GM18505 (cell line): Measurements from ENCODE around the gene NEK5.
"Not testable (repeated sequence)": the region's sequence is repeated elsewhere in the genome, so short reads cannot be mapped to it uniquely, and the experiment has no call there.

Experiments used
- ATAC-seq: cut with Tn5 transposase; IDR thresholded peaks from one replicate; pipeline ENCODE4 v1.9.1; 2021; ENCODE audit not compliant: unreplicated experiment
- POLR2A ChIP-seq: IDR thresholded peaks from 4 replicates; pipeline ENCODE4 v1.6.1; 2011; ENCODE audit warnings: borderline replicate concordance; ENCODE audit not compliant: insufficient read depth, insufficient read length; ENCODE audit errors: extremely low read depth

NEK5 gene

DNA sequence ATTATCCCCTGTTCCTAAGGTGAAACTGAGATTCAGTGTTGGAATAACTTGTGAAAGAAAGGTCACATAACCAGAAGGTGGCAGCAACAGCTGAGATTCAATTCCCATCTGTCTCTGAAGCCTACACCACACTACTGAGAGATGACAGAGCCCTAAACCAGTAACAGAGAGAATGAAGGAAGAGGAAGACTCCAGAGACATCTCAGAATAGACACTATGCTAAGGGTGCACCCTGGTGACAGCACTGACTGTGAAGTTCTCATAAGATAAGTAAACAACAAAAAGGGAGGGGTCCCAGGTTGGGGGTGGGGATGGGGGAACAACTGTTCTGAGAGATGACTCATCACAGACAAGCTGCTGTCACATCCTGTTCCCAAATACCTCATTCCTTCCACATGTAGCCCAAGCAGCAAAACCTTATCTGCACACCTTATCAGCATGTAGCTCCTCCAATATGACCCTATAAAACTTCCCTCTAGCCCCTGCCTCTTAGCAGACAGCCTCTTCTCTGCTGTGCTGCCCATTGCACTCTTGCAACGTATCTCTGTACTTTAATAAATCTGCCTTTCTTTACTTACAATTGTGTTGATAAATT lies 57.8 kb downstream of the NEK5 start:
- TF ChIP-seq POLR2A = no peak
- no peak for ATAC-seq

GRCh38 chr13:52067237-52067636 lies 61.6 kb downstream of the NEK5 start:
- TF ChIP-seq POLR2A = no peak
- no peak for ATAC-seq

DNA sequence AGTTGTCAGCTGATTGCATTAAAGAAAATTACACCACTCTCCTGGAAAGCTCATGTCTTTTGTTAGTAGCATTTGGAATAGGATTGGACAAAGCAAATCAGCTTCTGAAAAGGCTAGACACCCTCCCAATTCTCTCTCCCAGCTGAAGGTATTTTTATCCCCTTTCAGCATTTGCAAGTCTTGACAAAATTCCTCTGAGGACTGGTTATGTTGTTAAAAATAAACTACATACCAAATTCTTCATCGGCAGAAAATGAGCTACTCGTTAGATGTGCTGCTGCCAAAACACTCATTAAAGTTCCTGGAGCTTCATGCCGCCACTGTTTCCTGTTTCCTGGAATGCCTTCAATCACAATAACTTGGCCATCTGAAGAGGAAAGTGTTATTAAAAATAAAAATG lies 67.3 kb downstream of the NEK5 start:
- no peak for TF ChIP-seq POLR2A
- ATAC-seq = no peak

- not testable (repeated sequence) for ATAC-seq
Observed at GRCh38 chr13:52061064-52061463, 67.8 kb downstream of the NEK5 start.

- no peak for ATAC-seq
- no peak for TF ChIP-seq POLR2A
Observed at GRCh38 chr13:52053460-52053859, 75.4 kb downstream of the NEK5 start.

GRCh38 chr13:52051400-52051799 lies 77.5 kb downstream of the NEK5 start:
- ATAC-seq = no peak
- TF ChIP-seq POLR2A = no peak

GRCh38 chr13:52048516-52048915 lies 80.4 kb downstream of the NEK5 start:
- no peak for TF ChIP-seq POLR2A
- no peak for ATAC-seq

DNA sequence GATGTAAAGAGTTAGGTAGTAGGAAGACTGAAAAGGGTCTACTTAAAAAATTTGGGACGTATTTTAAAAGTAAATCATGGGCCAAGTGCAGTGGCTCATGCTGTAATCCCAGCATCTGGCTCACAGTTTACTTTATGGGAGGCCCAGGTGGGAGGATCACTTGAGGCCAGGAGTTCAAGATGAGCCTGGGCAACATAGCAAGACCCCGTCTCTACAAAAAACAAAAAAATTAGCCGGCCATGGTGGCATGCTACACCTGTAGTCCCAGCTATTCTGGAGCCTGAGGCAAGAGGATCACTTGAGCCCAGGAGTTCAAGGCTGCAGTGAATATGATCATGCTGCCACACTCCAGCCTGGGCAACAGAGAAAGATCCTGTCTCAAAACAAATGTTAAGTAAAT lies 81.4 kb downstream of the NEK5 start:
- ATAC-seq = no peak
- TF ChIP-seq POLR2A = no peak

- no peak for ATAC-seq
- no peak for TF ChIP-seq POLR2A
Observed at GRCh38 chr13:52043675-52044074, 85.2 kb downstream of the NEK5 start.

- no peak for ATAC-seq
- no peak for TF ChIP-seq POLR2A
Observed at GRCh38 chr13:52036037-52036436, 92.8 kb downstream of the NEK5 start.

- no peak for TF ChIP-seq POLR2A
- ATAC-seq = no peak
Observed at GRCh38 chr13:52034616-52035226, 94.2 kb downstream of the NEK5 start.

DNA sequence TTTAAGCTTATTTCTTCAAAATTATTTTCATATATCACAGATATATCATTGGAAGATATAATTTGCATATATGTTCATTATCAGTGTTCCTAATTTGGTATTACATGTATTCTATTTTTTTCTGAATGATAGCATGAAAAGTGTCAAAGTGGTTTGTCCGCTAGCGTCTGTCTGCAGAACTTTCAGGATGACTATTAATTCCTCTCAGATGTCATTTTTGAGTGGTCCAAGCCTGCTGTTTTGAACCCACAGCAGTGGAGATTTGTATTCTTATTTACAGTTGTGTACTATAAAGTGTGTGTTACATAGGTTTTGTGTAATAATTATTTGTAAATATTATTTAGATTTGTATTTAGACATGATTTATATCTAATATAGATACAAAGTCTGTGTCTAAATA lies 95.8 kb downstream of the NEK5 start:
- no peak for ATAC-seq
- TF ChIP-seq POLR2A = no peak

DNA sequence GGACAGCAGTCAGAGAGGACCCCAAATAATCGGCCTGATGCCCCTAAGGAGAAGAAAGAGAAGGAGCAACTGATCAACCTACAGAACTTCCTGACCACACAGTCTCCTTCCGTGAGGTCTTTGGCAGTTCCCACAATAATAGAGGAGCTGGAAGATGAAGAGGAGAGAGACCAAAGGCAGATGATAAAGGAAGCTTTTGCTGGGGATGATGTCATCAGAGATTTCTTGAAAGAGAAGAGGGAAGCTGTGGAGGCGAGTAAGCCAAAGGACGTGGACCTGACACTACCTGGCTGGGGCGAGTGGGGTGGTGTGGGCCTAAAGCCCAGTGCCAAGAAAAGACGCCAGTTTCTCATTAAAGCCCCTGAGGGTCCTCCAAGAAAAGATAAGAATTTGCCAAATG lies 98.5 kb downstream of the NEK5 start:
- not testable (repeated sequence) for ATAC-seq

DNA sequence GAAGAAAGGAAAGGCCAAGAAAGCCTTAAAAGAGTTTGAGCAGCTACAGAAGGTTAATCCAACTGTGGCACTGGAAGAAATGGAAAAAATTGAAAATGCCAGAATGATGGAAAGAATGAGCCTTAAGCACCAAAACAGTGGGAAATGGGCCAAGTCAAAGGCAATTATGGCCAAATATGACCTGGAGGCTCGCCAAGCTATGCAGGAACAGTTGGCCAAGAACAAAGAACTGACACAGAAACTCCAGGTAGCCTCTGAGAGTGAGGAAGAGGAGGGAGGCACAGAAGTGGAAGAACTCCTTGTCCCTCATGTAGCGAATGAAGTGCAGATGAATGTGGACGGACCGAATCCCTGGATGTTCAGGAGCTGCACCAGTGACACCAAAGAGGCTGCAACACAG lies 99.3 kb downstream of the NEK5 start:
- ATAC-seq = no peak
- TF ChIP-seq POLR2A = no peak

DNA sequence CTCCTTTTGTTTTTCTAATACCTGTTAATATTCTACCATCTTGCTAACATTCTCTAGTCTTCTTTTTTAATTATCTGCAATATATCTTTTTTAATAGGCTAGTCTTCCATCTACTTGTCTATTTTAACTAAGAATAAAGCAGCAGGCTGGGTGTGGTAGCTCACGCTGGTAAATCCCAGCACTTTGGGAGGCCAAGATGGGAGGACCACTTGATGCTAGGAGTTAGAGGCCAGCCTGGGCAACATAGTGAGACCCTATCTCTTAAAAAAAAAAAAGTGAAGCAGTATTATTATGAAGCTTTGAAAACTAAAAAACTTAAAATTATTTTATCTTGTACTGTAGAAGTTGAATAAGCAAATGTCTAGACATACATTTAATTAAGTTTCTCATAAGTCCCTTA lies 101.0 kb downstream of the NEK5 start:
- no peak for ATAC-seq

More for the DNA sequence above, 101.0 kb downstream of the NEK5 start:
- TF ChIP-seq POLR2A = no peak
